Middle frontal gyrus (tissue), 1 donor: ENCODE measurements around the gene TST.
A peak's percentile ranks its signal among the peaks of the same experiment; 100 is the strongest.

Experiments
- DNase-seq: peaks from one replicate; pipeline ENCODE4 v3.0.0-alpha.2; 2015; ENCODE audit warnings: low spot score; ENCODE audit errors: extremely low spot score

TST gene

GRCh38 chr22:37019309-37020191 lies at the start of gene TST, which contains the start of gene MPST:
Gene TST (minus strand): TSS chr22:37019447. CDS start chr22:37018732, 715 bp downstream.
Gene MPST (plus strand): TSS chr22:37019742. CDS start chr22:37019837, 95 bp downstream.
- peak; percentile 64 for DNase-seq

- no peak for DNase-seq
These were observed 49.6 kb upstream of the TST start for GRCh38 chr22:37068859-37069258.

GRCh38 chr22:37067428-37067827 lies 48.2 kb upstream of the TST start:
- no peak for DNase-seq

GRCh38 chr22:37065961-37066360 lies 46.7 kb upstream of the TST start:
- DNase-seq, result no peak

GRCh38 chr22:37065180-37065579 lies 45.9 kb upstream of the TST start:
- no peak for DNase-seq

GRCh38 chr22:37064553-37064952 lies 45.3 kb upstream of the TST start:
- no peak for DNase-seq

GRCh38 chr22:37063431-37064420 lies 44.5 kb upstream of the TST start:
- no peak for DNase-seq

- DNase-seq, result no peak
These were observed 43.6 kb upstream of the TST start for GRCh38 chr22:37062702-37063381.

GRCh38 chr22:37062376-37062675 lies 43.1 kb upstream of the TST start:
- no peak for DNase-seq

GRCh38 chr22:37061611-37062375 lies 42.5 kb upstream of the TST start:
- no peak for DNase-seq

GRCh38 chr22:37060801-37061610 lies 41.8 kb upstream of the TST start:
- DNase-seq, result no peak

GRCh38 chr22:37059876-37060449 lies 40.7 kb upstream of the TST start:
- DNase-seq, result no peak

- DNase-seq, result no peak
These were observed 39.9 kb upstream of the TST start for GRCh38 chr22:37058917-37059701.

- no peak for DNase-seq
These were observed 38.7 kb upstream of the TST start for GRCh38 chr22:37057796-37058510.

GRCh38 chr22:37057226-37057625 lies 38.0 kb upstream of the TST start:
- no peak for DNase-seq

GRCh38 chr22:37056246-37056645 lies 37.0 kb upstream of the TST start:
- no peak for DNase-seq

GRCh38 chr22:37054600-37055365 lies 35.5 kb upstream of the TST start:
- no peak for DNase-seq
